AG10803 (cell line): Measurements from ENCODE around the gene NOTCH2.

Experiments used
- DNase-seq: peaks from one replicate; pipeline ENCODE4 v3.0.0; 2010; ENCODE audit warnings: low read depth
- H3K4me3 ChIP-seq: 2 replicates; pipeline ENCODE4 v1.5.1; 2011; ENCODE audit warnings: mild to moderate bottlenecking, low read length, control low read depth
- TF ChIP-seq, protein P1 (sequence below): conservative IDR thresholded peaks from 2 replicates; pipeline ENCODE4 v1.5.1; 2011; ENCODE audit warnings: mild to moderate bottlenecking, low read length, control low read depth, inconsistent platforms

NOTCH2 gene

GRCh38 chr1:119929643-119930315 lies 139.7 kb downstream of the NOTCH2 start:
- no peak overlapping the region for H3K4me3 ChIP-seq
- no peak for DNase-seq
- TF ChIP-seq, protein P1, sequence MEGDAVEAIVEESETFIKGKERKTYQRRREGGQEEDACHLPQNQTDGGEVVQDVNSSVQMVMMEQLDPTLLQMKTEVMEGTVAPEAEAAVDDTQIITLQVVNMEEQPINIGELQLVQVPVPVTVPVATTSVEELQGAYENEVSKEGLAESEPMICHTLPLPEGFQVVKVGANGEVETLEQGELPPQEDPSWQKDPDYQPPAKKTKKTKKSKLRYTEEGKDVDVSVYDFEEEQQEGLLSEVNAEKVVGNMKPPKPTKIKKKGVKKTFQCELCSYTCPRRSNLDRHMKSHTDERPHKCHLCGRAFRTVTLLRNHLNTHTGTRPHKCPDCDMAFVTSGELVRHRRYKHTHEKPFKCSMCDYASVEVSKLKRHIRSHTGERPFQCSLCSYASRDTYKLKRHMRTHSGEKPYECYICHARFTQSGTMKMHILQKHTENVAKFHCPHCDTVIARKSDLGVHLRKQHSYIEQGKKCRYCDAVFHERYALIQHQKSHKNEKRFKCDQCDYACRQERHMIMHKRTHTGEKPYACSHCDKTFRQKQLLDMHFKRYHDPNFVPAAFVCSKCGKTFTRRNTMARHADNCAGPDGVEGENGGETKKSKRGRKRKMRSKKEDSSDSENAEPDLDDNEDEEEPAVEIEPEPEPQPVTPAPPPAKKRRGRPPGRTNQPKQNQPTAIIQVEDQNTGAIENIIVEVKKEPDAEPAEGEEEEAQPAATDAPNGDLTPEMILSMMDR: no peak

DNA sequence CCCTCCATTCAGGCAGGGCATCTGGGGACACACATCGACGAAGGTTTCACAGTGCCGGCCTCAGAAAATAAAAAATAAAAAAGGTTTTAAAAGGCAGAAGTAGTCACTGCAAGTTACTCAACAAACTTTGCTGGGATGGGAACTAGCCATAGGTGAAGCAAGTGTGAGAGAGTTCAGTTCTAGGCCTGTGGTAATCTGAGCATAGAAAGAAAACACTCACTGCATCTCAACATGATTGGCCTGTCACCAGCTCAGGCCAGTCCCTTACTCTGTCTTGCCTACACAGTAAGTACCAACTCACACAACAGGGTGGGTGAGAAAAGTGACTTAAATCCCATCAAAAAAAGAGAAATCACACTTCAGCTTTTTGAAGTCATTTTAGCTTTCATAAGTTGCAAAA lies 142.9 kb downstream of the NOTCH2 start:
- TF ChIP-seq, protein P1: no peak
- no peak for DNase-seq

GRCh38 chr1:119924948-119925898 lies 144.2 kb downstream of the NOTCH2 start:
- TF ChIP-seq, protein P1: no peak
- DNase-seq: no peak
- H3K4me3 ChIP-seq: no peak overlapping the region

More for the DNA sequence above, 142.9 kb downstream of the NOTCH2 start:
- H3K4me3 ChIP-seq: no peak overlapping the region

DNA sequence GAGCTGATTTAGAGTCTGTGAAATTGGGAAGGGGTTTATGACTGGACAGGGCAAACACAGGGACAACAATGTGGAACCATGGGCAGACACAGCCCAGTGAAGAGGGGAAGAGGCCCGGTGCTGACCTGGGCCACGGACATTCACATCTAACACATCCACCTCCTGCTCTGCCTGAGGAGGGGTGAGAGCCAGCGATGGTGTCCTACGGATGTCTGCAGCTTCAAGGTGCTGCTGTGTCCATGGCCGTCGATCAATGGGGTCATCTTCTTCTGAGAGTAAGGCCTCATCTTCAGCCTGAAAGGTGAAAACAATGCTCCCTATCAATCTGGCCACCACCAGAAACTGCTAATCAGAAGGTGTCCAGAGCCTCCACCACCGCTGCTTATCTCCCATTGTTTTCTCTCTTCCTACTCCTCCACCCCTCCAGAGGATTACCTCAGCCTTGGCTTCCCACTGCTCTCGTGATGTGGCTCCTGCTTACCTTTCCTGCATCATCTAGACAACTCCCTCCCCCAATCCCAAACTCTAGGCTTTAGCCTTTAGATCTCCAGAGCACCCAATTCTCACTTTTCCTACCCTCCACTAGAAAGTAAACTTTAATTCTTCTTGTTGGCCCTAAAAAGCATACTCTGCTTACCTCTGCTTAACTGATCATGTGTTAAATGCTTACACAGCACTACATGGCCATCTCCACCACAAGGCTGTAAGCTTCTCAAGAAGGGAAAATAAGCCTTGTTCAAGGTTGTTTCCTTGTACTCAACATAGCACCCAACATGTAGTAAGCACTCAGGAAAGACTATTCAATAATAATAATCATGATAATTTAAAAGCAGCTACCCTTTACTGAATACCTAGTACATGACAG lies 149.1 kb downstream of the NOTCH2 start:
- no peak for DNase-seq
- TF ChIP-seq, protein P1: no peak
- H3K4me3 ChIP-seq: no peak overlapping the region

- TF ChIP-seq, protein P1: no peak
- H3K4me3 ChIP-seq: no peak overlapping the region
- no peak for DNase-seq
Observed at GRCh38 chr1:119919241-119919640, 150.2 kb downstream of the NOTCH2 start.

DNA sequence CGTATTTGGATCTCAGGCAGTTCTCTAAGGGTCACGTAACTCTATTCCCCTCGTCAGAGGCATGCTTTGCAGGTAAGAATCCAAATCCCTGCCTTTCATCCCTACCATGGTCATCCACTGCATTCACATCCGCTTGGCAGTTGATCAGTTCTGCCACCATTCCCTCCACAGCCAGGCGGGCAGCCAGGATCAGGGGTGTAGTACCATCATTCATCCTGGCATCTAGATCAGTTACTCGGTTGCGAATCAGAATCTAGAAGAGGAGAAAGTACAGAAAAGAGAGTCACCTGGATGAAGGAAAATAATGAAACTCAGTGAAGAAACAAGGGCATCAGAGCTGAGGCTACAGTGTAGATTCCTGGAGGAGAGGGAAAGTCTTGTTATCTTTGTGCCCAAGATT lies 151.2 kb downstream of the NOTCH2 start:
- TF ChIP-seq, protein P1: no peak

More for the DNA sequence above, 151.2 kb downstream of the NOTCH2 start:
- H3K4me3 ChIP-seq: no peak overlapping the region
- no peak for DNase-seq
